PC-9 (cell line): Measurements from ENCODE around the gene MDFIC2. TPM values are rescaled to one million over a fixed set of nuclear protein-coding genes. Genes with fewer than 3 reads are reported as not detected.

Experiments
- BruUV-seq: library from RNA; stranded (reverse); fragments of 400-500 nt; replicated peaks from 2 replicates; lab custom pipeline; 2021; lab: Mats Ljungman, UMichigan
- CTCF ChIA-PET: fragments of 300-600 bp; sonication (Branson Sonifier 250); formaldehyde crosslinking; loops from one replicate; lab custom pipeline; 2022; ENCODE audit warnings: antibody characterized with exemption; lab: Charles Lee
- POLR2A ChIA-PET: fragments of 300-600 bp; sonication (Branson Sonifier 250); formaldehyde crosslinking; loops from one replicate; lab custom pipeline; 2022; ENCODE audit warnings: antibody characterized with exemption; ENCODE audit not compliant: unreplicated experiment; lab: Charles Lee
- DNase-seq, 2 experiments: peaks; one replicate each; pipeline versions ENCODE4 v3.0.0 to v3.0.0-alpha.2; 2015 to 2022; ENCODE audit warnings: mixed read lengths in 1 of 2
- H2AFZ ChIP-seq: fragments of 200-600 bp; sonication (generic); 2 replicates; pipeline ENCODE4 v1.8.1; 2017; ENCODE audit warnings: antibody characterized with exemption
- H3F3A ChIP-seq: fragments of 200-600 bp; sonication (generic); 2 replicates; pipeline ENCODE4 v1.8.1; 2017; ENCODE audit warnings: antibody characterized with exemption, mild to moderate bottlenecking, low read depth; ENCODE audit not compliant: insufficient read depth
- H3K27ac ChIP-seq: fragments of 200-600 bp; sonication (generic); 2 replicates; pipeline ENCODE4 v1.6.1; 2016; ENCODE audit warnings: mixed run types
- H3K27me3 ChIP-seq: fragments of 200-600 bp; sonication (generic); 2 replicates; pipeline ENCODE4 v1.6.1; 2016; ENCODE audit warnings: low read depth, mixed run types; ENCODE audit not compliant: insufficient read depth
- H3K36me3 ChIP-seq: fragments of 200-600 bp; sonication (generic); 2 replicates; pipeline ENCODE4 v1.6.1; 2016; ENCODE audit warnings: low read depth, mixed run types
- H3K4me1 ChIP-seq: fragments of 200-600 bp; sonication (generic); replicated peaks from 2 replicates; pipeline ENCODE4 v1.6.1; 2016; ENCODE audit warnings: mixed run types; ENCODE audit not compliant: insufficient read depth
- H3K4me2 ChIP-seq: fragments of 200-600 bp; sonication (generic); 2 replicates; pipeline ENCODE4 v1.6.1; 2017; ENCODE audit warnings: mixed run types
- H3K4me3 ChIP-seq: fragments of 200-600 bp; sonication (generic); 2 replicates; pipeline ENCODE4 v1.6.1; 2016; ENCODE audit warnings: mixed run types
- H3K79me2 ChIP-seq: fragments of 200-600 bp; sonication (generic); 2 replicates; pipeline ENCODE4 v1.6.1; 2017; ENCODE audit warnings: low read depth, mixed run types
- H3K9me2 ChIP-seq: fragments of 200-600 bp; sonication (generic); 2 replicates; pipeline ENCODE4 v1.8.1; 2017; ENCODE audit warnings: mild to moderate bottlenecking; ENCODE audit not compliant: insufficient read depth
- H3K9me3 ChIP-seq: fragments of 200-600 bp; sonication (generic); 2 replicates; pipeline ENCODE4 v1.8.1; 2016; ENCODE audit warnings: low read depth; ENCODE audit not compliant: insufficient read depth
- H4K20me1 ChIP-seq: fragments of 200-600 bp; sonication (generic); 2 replicates; pipeline ENCODE4 v1.8.1; 2017; ENCODE audit not compliant: insufficient read depth
- EZH2 ChIP-seq: fragments of 200-600 bp; sonication (generic); IDR thresholded peaks from 2 replicates; pipeline ENCODE4 v1.8.0; 2017; ENCODE audit warnings: antibody characterized with exemption, low read depth
- intact Hi-C: fragments of 100-400 bp; cut with micrococcal nuclease; formaldehyde crosslinking; loops from one replicate; pipeline ENCODE4 v1.10.0; 2022; ENCODE audit not compliant: unreplicated experiment
- total RNA-seq: library from RNA; stranded (reverse); gene quantifications from 2 replicates; pipeline ENCODE4 v1.2.3, GENCODE V29; 2021
- TF ChIP-seq, protein P1 (sequence below): fragments of 200-600 bp; sonication (generic); conservative IDR thresholded peaks from 2 replicates; pipeline ENCODE4 v1.6.1; 2017; ENCODE audit warnings: mixed run types, antibody characterized with exemption, mild to moderate bottlenecking, moderate library complexity

The MDFIC2 gene
- total RNA-seq, 1 experiment from 2014 or later, result not detected

GRCh38 chr3:70247955-70248354 lies 64.5 kb downstream of the MDFIC2 start:
- no TSS peak for BruUV-seq
- H3K4me1 ChIP-seq, result no peaks in the 10 kb centered on the region
- no peaks in the 10 kb centered on the region for H3K9me2 ChIP-seq
- CTCF ChIA-PET, result no interaction called here
- H3K4me2 ChIP-seq, result no peak overlapping the region
- H3F3A ChIP-seq, result no peaks in the 10 kb centered on the region
- no peak overlapping the region for H3K27ac ChIP-seq
- no peak overlapping the region for H2AFZ ChIP-seq
- no peaks in the 10 kb centered on the region for H4K20me1 ChIP-seq
- POLR2A ChIA-PET, result no interaction called here
- no peaks in the 10 kb centered on the region for H3K36me3 ChIP-seq
- no peak overlapping the region for H3K4me3 ChIP-seq
- H3K9me3 ChIP-seq, result no peaks in the 10 kb centered on the region
- no peak for DNase-seq
- TF ChIP-seq, protein P1, sequence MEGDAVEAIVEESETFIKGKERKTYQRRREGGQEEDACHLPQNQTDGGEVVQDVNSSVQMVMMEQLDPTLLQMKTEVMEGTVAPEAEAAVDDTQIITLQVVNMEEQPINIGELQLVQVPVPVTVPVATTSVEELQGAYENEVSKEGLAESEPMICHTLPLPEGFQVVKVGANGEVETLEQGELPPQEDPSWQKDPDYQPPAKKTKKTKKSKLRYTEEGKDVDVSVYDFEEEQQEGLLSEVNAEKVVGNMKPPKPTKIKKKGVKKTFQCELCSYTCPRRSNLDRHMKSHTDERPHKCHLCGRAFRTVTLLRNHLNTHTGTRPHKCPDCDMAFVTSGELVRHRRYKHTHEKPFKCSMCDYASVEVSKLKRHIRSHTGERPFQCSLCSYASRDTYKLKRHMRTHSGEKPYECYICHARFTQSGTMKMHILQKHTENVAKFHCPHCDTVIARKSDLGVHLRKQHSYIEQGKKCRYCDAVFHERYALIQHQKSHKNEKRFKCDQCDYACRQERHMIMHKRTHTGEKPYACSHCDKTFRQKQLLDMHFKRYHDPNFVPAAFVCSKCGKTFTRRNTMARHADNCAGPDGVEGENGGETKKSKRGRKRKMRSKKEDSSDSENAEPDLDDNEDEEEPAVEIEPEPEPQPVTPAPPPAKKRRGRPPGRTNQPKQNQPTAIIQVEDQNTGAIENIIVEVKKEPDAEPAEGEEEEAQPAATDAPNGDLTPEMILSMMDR, result no peak
- no peak for TF ChIP-seq EZH2
- no peaks in the 10 kb centered on the region for H3K79me2 ChIP-seq
- intact Hi-C loops, result no loop called here
- 0 out of 2 replicates have a peak, but pooled peaks cover 6% of the 10 kb centered on the region for H3K27me3 ChIP-seq

- no peak overlapping the region for H3K4me3 ChIP-seq
- intact Hi-C loops, result no loop called here
- H4K20me1 ChIP-seq, result no peaks in the 10 kb centered on the region
- no peaks in the 10 kb centered on the region for H3K9me3 ChIP-seq
- no peaks in the 10 kb centered on the region for H3K79me2 ChIP-seq
- no peaks in the 10 kb centered on the region for H3K9me2 ChIP-seq
- no peak overlapping the region for H3K4me2 ChIP-seq
- no peaks in the 10 kb centered on the region for H3K4me1 ChIP-seq
- TF ChIP-seq, protein P1, result no peak
- H3F3A ChIP-seq, result no peaks in the 10 kb centered on the region
- H3K36me3 ChIP-seq, result no peaks in the 10 kb centered on the region
- 0 out of 2 replicates have a peak, but pooled peaks cover 6% of the 10 kb centered on the region for H3K27me3 ChIP-seq
- CTCF ChIA-PET, result no interaction called here
- POLR2A ChIA-PET, result no interaction called here
- H3K27ac ChIP-seq, result no peak overlapping the region
- DNase-seq, result no peak
- no peak overlapping the region for H2AFZ ChIP-seq
- BruUV-seq, result no TSS peak
Observed at GRCh38 chr3:70245746-70246525, 66.5 kb downstream of the MDFIC2 start.

GRCh38 chr3:70244422-70244821 lies 68.0 kb downstream of the MDFIC2 start:
- H3K27me3 ChIP-seq, result 0 out of 2 replicates have a peak, but pooled peaks cover 3% of the 10 kb centered on the region
- no peaks in the 10 kb centered on the region for H4K20me1 ChIP-seq
- H3K4me3 ChIP-seq, result no peak overlapping the region
- no peaks in the 10 kb centered on the region for H3K9me3 ChIP-seq
- no peaks in the 10 kb centered on the region for H3F3A ChIP-seq
- no peak overlapping the region for H2AFZ ChIP-seq
- H3K4me2 ChIP-seq, result no peak overlapping the region
- intact Hi-C loops, result no loop called here
- H3K27ac ChIP-seq, result no peak overlapping the region
- no peak for TF ChIP-seq EZH2
- TF ChIP-seq, protein P1, result no peak
- no peaks in the 10 kb centered on the region for H3K4me1 ChIP-seq
- H3K79me2 ChIP-seq, result no peaks in the 10 kb centered on the region
- H3K36me3 ChIP-seq, result no peaks in the 10 kb centered on the region
- ChIA-PET POLR2A (no interaction called here), CTCF (no interaction called here)
- BruUV-seq, result no TSS peak
- no peak for DNase-seq
- no peaks in the 10 kb centered on the region for H3K9me2 ChIP-seq
